Ascending aorta (tissue), 2 donors: ENCODE measurements around the gene RIMBP2. TPM values are rescaled to one million over a fixed set of nuclear protein-coding genes. Genes with fewer than 3 reads are reported as not detected.

ENCODE experiments used
- DNase-seq, 2 donors: peaks; one replicate each; pipeline ENCODE4 v3.0.0-alpha.2; 2019; ENCODE audit warnings: low spot score in 2 of 2
- H3K27ac ChIP-seq, 2 donors: fragments of 200-600 bp; sonication (generic); one replicate each; pipeline ENCODE4 v1.5.1; 2016 to 2017; ENCODE audit warnings: mild to moderate bottlenecking in 1 of 2
- H3K27me3 ChIP-seq: fragments of 200-600 bp; sonication (generic); one replicate; pipeline ENCODE4 v1.5.1; 2017
- H3K36me3 ChIP-seq, 2 donors: fragments of 200-600 bp; sonication (generic); one replicate each; pipeline ENCODE4 v1.5.1; 2016
- H3K4me1 ChIP-seq, 2 donors: fragments of 200-600 bp; sonication (generic); one replicate each; pipeline ENCODE4 v1.5.1; 2016 to 2017; ENCODE audit warnings: mild to moderate bottlenecking in 1 of 2
- H3K4me3 ChIP-seq, 2 donors: fragments of 200-600 bp; sonication (generic); one replicate each; pipeline ENCODE4 v1.5.1; 2016 to 2017; ENCODE audit warnings: mild to moderate bottlenecking in 1 of 2
- H3K9me3 ChIP-seq, 2 donors: fragments of 200-600 bp; sonication (generic); one replicate each; pipeline ENCODE4 v1.5.1; 2016
- intact Hi-C: fragments of 100-400 bp; cut with DNase I; formaldehyde crosslinking; loops from one replicate; pipeline ENCODE4 v1.15.1; 2023
- total RNA-seq: library from RNA; depleted of rRNA; stranded (reverse); fragments of >200 nt; gene quantifications from one replicate; pipeline ENCODE4 v1.1.0, GENCODE V29; 2016
- TF ChIP-seq, protein P1 (sequence below), 3 experiments: fragments of 200-600 bp in 2 of 3; fragments of 450-650 bp in 1 of 3; sonication (generic) in 2 of 3; IDR thresholded peaks; one replicate each; pipeline ENCODE4 v1.5.1; 2016 to 2019; ENCODE audit warnings: antibody characterized with exemption in 3 of 3, mild to moderate bottlenecking in 1 of 3, moderate library complexity in 1 of 3

Gene RIMBP2
- total RNA-seq, 1 donor from 2014 or later: not detected

DNA sequence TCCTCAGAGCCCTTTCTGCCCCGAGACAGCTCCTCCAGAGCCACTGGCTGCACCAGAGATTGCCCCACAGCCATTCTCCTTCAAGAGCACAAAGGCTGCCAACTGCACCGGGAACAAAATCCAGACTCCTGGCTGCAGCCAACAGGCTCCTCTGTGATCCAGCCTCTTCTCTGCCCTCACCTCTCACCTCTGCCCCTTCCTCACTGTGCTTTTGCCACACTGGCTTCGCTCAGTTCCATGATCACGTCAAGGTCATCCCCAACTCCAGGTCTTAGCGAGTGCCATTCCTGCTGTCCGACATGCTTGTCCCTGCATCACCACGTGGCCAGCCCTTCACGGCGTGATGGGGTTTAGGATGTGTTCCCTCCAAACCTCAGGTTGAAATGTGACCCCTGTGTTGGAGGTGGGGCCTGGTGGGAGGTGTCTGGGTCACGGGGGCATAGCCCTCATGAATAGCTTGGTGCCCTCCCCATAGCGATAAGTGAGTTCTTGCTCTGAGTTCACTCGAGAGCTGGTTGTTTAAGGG lies 229.1 kb downstream of the RIMBP2 start:
- TF ChIP-seq, protein P1, sequence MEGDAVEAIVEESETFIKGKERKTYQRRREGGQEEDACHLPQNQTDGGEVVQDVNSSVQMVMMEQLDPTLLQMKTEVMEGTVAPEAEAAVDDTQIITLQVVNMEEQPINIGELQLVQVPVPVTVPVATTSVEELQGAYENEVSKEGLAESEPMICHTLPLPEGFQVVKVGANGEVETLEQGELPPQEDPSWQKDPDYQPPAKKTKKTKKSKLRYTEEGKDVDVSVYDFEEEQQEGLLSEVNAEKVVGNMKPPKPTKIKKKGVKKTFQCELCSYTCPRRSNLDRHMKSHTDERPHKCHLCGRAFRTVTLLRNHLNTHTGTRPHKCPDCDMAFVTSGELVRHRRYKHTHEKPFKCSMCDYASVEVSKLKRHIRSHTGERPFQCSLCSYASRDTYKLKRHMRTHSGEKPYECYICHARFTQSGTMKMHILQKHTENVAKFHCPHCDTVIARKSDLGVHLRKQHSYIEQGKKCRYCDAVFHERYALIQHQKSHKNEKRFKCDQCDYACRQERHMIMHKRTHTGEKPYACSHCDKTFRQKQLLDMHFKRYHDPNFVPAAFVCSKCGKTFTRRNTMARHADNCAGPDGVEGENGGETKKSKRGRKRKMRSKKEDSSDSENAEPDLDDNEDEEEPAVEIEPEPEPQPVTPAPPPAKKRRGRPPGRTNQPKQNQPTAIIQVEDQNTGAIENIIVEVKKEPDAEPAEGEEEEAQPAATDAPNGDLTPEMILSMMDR (IDR thresholded peaks at IDR 0.05): no peak
- Histone ChIP-seq H3K27ac (no peak overlapping the region), H3K4me1 (no peaks in the 10 kb centered on the region), H3K36me3 (no peaks in the 10 kb centered on the region), H3K27me3 (no peaks in the 10 kb centered on the region), H3K9me3 (no peaks in the 10 kb centered on the region), H3K4me3 (no peak overlapping the region)
- no peak for DNase-seq
- intact Hi-C loops: no loop called here

DNA sequence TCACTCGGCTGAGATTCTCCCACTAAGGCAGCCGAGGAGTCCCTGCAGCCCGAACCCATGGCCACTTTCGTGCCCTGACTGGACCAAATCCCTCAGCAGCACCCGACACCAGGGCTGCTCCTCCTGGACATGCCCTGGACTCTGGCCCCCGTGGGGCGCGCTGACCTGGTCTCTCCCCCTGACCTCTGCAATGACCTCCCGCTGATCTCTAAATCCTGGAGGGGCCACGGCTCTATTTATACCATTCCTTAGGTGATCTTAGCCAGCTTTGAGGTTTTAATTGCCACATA lies 230.0 kb downstream of the RIMBP2 start:
- TF ChIP-seq, protein P1 (IDR thresholded peaks at IDR 0.05): no peak
- DNase-seq: no peak
- intact Hi-C loops: no loop called here

DNA sequence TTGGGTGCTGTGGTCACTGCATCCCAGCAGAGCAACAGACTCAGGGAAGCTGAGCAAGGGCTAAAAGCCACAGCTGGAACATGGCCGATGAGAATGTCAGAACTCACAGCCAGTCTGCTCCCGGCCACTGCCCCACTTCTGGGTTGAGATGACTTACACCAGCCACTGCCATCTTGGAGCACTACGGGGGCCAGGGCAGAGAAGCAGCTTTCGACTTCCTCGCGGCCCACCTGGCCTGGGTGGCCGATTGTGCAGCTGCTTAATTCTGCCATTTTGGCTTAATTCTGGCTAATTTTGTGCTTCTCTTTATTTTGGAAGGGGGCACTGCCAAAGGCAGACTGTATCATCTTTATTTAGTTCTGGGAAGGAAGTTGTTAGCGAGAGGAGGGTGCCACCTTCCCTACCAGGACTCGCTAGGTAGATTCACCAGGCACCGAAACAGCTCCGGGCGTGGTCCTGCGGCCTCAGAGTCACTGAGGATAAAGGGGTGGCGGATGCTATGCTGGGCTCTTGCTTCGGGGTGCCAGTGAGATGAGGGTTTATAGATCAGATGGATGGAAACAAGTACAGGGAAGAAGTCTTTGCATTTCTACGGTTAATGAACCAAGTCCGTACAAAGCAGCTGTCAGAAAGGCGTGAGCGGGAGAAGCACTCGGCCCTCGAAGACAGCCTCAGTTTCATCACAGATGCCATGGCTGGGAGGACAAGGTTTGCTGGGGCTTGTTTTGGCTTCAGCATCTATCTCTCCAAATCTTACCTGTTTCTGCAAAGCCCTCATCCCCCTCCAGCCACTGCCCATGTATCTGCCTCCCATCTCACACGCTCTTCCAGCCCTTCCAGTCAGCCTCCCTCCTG lies 230.6 kb downstream of the RIMBP2 start:
- no peak for DNase-seq
- H3K27me3 ChIP-seq: no peaks in the 10 kb centered on the region
- no peaks in the 10 kb centered on the region for H3K36me3 ChIP-seq
- no peak overlapping the region for H3K4me3 ChIP-seq
- TF ChIP-seq, protein P1 (IDR thresholded peaks at IDR 0.05): no peak
- intact Hi-C loops: no loop called here
- no peaks in the 10 kb centered on the region for H3K9me3 ChIP-seq
- H3K4me1 ChIP-seq: no peaks in the 10 kb centered on the region
- H3K27ac ChIP-seq: no peak overlapping the region

More for the DNA sequence above, 230.0 kb downstream of the RIMBP2 start:
- Histone ChIP-seq H3K4me1 (no peaks in the 10 kb centered on the region), H3K9me3 (no peaks in the 10 kb centered on the region), H3K36me3 (no peaks in the 10 kb centered on the region), H3K27ac (no peak overlapping the region), H3K27me3 (no peaks in the 10 kb centered on the region), H3K4me3 (no peak overlapping the region)

DNA sequence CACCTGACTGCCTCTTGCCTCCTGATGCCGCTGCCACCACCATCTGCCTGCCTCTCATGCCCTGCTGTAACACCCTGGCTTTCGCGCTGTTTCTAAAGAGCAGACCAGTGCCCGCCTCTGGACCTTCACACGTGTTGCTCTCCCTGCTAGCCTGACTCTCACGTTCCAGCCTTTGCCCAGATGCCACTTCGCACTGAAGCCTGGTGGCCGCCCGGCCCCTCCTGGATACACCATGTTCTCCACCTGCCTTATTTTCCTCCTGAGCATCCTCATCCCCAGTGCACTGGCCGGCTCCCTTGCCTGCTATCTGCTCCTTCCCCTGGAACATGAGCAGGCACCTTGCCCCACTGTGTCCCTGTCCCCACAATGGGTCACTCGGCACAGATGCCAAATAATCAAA lies 231.9 kb downstream of the RIMBP2 start:
- H3K4me3 ChIP-seq: no peak overlapping the region
- H3K4me1 ChIP-seq: no peaks in the 10 kb centered on the region
- DNase-seq: no peak
- no peaks in the 10 kb centered on the region for H3K27me3 ChIP-seq
- intact Hi-C loops: no loop called here
- TF ChIP-seq, protein P1 (IDR thresholded peaks at IDR 0.05): no peak
- no peaks in the 10 kb centered on the region for H3K36me3 ChIP-seq
- H3K27ac ChIP-seq: no peak overlapping the region
- no peaks in the 10 kb centered on the region for H3K9me3 ChIP-seq

DNA sequence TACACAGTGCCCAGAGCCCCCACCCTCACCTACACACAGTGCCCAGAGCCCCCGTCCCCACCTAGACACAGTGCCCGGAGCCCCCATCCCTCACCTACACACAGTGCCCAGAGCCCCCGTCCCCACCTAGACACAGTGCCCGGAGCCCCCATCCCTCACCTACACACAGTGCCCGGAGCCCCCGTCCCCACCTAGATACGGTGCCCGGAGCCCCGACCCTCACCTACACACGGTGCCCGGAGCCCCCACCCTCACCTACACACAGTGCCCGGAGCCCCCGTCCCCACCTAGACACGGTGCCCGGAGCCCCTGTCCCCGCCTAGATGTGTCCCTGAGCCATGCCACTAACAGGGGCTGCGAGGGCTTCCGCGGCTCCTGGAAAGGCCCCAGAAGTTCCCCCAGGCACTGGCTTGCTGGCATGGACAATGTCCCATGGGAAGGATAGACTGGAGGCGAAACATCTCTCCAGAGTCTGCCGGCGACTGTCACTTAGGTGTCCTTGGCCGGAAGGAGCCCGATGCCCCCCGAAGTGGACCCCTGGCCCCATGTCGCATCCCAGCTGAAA lies 232.4 kb downstream of the RIMBP2 start:
- TF ChIP-seq, protein P1 (IDR thresholded peaks at IDR 0.05): no peak
- no peaks in the 10 kb centered on the region for H3K9me3 ChIP-seq
- intact Hi-C loops: no loop called here
- DNase-seq: no peak
- no peak overlapping the region for H3K27ac ChIP-seq
- H3K36me3 ChIP-seq: no peaks in the 10 kb centered on the region
- H3K27me3 ChIP-seq: no peaks in the 10 kb centered on the region
- H3K4me3 ChIP-seq: no peak overlapping the region
- no peaks in the 10 kb centered on the region for H3K4me1 ChIP-seq
